PC-3 (cell line): ENCODE data around the gene NRIP2.

Experiments used
- EZH2phosphoT487 ChIP-seq: fragments of 300-600 bp; sonication (generic); IDR thresholded peaks from 2 replicates; pipeline ENCODE4 v1.6.1; 2018; ENCODE audit warnings: mild to moderate bottlenecking, antibody characterized with exemption, low read length, borderline replicate concordance
- TF ChIP-seq, protein P1 (sequence below): fragments of 300-600 bp; sonication (generic); conservative IDR thresholded peaks from 2 replicates; pipeline ENCODE4 v1.5.1; 2017; ENCODE audit warnings: antibody characterized with exemption, low read depth, mild to moderate bottlenecking, low read length

DNA sequence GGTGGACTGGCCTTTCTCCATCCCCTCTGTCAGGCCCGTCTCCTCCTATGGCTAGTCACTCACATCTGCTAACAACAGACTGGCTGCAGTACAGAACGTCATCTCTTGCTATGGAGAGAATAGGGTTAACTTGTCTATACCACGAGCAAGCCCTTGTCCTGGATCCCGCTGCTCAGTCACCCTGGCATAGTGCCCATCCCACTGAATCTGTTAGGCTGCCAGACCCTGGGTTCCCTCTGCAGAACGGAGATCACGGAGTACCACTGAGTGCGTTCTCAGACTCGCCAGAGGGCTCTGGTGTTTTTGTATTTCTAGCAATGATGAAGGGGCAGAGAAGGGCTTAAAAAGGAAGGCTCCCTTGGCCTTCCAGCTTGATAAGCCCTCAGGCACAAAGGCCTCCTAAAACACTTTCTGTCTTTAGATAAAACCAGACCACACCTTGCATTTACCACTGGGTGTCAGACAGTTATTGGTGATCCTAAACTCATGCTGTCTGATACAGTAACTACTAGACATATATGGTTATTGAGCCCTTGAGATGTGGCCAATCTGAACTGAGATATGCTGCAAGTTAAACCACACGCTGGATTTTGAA lies 6.3 kb upstream of the NRIP2 start:
- TF ChIP-seq, protein P1, sequence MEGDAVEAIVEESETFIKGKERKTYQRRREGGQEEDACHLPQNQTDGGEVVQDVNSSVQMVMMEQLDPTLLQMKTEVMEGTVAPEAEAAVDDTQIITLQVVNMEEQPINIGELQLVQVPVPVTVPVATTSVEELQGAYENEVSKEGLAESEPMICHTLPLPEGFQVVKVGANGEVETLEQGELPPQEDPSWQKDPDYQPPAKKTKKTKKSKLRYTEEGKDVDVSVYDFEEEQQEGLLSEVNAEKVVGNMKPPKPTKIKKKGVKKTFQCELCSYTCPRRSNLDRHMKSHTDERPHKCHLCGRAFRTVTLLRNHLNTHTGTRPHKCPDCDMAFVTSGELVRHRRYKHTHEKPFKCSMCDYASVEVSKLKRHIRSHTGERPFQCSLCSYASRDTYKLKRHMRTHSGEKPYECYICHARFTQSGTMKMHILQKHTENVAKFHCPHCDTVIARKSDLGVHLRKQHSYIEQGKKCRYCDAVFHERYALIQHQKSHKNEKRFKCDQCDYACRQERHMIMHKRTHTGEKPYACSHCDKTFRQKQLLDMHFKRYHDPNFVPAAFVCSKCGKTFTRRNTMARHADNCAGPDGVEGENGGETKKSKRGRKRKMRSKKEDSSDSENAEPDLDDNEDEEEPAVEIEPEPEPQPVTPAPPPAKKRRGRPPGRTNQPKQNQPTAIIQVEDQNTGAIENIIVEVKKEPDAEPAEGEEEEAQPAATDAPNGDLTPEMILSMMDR, result no peak
- TF ChIP-seq EZH2phosphoT487, result no peak
